CD4-positive, alpha-beta T cell treated with Interleukin-2 at 100 ng/mL for 4 hours (primary cell): ENCODE measurements around the gene HTT.
"Not testable (repeated sequence)": the region's sequence is repeated elsewhere in the genome, so short reads cannot be mapped to it uniquely, and the experiment has no call there.

Experiments
- DNase-seq: peaks from one replicate; pipeline ENCODE4 v3.0.0-alpha.2; 2020; ENCODE audit warnings: low spot score

HTT gene

DNA sequence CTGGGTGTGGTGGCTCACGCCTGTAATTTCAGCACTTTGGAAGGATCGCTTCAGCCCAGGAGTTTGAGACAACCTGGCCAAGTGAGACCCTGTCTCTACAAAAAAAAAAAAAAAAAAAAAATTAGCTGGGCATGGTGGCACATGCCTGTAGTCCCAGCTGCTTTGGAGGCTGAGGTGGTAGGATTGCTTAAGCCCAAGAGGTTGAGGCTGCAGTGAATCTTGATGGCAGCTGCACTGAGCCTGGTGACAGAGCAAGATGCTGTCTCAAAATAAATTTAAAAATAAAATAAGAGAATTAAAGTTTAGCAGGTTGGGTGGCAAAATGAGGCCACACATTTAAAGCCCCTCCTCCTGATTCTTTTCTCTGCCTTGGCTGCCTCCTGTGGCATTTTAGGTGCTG, 47.1 kb downstream of the HTT start:
- no peak for DNase-seq

DNA sequence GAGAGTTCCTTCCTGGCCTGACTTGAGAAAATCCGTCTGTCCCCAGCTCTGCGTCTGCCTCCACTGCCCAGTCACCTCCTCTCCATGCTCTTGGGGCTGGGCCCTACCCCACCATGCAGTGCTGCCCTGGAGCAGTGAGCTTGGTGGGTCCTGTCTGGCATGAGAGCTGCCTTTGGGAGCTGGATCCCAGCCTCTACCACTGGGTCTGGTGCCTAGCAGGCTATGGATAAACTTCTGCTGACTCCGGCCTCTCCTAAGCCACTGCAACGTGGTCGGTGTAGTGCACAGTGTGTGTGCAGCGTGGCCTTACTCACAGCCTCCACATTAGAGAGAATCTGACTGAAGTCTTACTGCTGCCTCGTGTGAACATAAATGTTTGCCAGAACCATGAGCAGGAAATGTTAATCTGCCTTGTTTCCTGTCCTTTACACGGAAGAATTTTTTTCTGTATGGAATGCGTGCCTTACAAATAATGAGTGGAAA, 47.6 kb downstream of the HTT start:
- DNase-seq = no peak

DNA sequence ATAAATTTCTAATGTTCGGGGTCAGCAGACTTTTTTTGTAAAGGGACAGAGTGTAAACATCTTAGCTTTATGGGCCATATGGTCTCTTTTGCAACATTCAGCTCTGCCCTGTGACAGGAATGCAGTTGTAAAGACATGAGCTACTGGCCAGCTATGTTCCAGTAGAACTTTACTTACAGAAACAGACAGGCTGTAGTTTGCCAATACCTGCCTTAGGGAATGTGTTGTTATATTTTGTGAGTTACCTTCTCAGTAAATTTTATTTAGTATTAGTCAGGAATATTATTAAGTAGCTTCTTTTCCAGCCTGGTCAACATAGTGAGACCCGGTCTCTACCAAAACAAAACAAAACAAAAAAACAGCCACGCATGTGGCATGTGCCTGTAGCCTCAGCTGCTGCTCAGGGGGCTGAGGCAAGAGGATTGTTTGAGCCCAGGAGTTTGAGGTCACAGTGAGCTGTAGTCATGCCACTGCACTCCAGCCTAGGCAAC, 48.7 kb downstream of the HTT start:
- DNase-seq = no peak

DNA sequence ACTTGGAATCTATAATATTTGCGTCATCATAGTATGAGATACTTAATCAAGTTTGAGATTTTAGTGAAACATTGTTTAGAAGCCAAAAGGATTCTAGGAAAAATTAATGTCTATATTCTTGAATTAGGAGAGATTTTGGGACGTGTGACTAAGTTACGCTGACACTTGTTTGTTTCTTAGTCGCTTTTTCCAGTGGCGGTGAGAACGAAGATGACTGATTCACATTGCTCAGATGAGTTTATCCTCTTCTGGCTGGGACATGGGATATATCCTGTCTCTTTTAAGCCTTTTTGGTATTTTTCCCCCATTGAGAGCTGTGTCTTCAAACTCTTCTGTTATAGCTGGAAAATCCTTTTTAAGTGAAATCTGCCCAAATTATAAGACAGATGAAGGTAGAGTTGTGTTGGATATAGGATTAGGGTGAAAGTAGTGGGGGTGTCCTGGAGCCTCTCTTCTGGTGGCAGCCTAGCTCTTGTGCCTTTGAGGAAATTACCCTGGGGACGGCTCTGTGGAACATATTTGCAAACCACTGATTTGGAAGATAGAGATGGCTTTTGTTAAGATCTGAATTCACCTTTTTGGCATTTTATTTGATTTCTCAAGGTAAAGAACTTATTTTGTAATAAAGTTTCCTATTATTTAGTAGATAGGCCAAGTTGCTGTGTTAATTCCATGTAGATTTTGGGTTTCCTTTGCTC, 49.7 kb downstream of the HTT start:
- DNase-seq = no peak

DNA sequence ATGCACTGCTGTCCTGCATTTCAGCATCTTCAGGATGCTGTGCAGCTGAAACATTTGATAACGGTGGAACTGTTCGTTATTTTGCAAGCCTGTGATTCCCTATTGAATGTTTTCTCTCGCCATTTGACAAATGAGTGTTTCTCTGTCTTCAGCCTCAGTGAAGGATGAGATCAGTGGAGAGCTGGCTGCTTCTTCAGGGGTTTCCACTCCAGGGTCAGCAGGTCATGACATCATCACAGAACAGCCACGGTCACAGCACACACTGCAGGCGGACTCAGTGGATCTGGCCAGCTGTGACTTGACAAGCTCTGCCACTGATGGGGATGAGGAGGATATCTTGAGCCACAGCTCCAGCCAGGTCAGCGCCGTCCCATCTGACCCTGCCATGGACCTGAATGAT, 52.6 kb downstream of the HTT start:
- no peak for DNase-seq

DNA sequence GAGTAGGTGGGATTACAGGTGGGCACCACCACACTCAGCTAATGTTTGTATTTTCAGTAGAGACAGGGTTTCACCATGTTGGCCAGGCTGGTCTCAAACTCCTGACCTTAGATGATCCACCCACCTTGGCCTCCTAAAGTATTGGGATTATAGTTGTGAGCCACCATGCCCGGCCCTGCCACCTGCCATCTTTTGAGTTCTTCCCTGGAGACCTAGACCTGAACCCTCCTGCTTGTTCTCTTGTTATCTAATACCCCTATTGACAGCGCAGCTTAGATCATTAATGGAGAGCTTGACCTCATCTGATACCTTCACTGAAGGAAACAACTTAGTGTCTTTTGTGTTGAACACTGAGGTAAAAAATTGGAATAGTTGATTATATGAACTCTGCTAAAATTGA, 53.6 kb downstream of the HTT start:
- no peak for DNase-seq

DNA sequence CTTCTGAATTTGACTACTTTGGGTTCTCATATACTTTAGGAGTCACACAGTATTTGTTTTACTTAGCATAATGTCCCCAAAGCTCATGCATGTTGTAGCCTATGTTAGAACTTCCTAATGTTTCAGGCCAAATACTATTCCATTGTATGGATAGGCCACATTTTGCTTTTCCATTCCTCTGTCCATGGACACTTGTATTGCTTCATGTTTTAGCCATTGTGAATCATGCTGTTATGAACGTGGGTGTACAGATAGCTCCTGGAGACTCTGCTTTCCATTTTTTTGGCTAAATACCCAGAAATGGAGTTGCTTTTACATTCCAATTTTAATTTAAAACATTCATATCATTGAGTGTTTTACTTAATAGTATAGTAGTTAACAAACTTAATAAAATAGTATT, 54.5 kb downstream of the HTT start:
- no peak for DNase-seq

DNA sequence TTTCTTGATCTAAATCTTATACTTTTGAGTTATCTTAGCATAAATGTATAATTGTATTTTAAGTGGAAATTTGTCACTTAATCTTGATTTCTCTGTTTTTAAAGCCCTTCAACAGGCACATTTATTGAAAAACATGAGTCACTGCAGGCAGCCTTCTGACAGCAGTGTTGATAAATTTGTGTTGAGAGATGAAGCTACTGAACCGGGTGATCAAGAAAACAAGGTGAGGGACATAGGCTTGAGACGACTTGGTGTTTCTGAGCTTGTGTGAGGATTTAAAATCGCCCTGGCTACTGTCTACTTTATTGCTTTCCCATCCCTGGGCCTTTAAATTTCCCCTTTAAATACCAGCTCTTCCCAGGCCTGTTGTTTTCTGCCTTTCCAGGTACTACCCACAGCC, 55.7 kb downstream of the HTT start:
- DNase-seq = no peak

DNA sequence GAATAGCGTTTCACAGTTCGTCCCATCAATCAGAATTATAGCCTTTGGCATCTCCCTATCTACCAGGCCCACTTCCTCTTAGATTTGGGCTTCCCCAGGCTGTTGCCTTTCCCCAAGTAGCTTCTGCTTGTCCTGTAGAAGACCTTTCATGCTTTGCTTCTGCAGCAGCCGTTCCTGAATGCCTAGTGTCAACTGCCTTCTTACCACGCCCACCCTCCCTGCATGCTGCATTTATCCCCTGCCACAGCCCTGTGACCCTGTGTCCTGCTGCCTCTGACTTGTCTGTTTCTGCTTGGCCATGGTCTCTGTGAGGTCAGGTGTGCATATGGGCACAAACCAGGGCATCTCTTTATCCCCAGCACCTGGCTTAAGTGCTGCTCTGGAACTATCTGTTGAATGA, 56.3 kb downstream of the HTT start:
- no peak for DNase-seq

DNA sequence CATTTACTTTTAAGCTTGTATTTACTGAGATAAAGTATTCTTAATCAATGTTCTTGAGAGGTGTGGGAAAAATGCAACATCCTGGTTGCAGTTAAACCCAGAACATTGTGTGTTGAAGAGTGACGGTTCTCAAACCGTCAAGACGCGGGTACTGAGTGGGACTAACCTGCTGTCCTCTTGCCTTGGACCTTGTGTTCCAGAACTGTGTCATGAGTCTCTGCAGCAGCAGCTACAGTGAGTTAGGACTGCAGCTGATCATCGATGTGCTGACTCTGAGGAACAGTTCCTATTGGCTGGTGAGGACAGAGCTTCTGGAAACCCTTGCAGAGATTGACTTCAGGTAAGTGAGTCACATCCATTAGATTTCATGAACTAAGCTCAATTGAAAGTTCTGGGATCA, 59.7 kb downstream of the HTT start:
- DNase-seq = no peak

DNA sequence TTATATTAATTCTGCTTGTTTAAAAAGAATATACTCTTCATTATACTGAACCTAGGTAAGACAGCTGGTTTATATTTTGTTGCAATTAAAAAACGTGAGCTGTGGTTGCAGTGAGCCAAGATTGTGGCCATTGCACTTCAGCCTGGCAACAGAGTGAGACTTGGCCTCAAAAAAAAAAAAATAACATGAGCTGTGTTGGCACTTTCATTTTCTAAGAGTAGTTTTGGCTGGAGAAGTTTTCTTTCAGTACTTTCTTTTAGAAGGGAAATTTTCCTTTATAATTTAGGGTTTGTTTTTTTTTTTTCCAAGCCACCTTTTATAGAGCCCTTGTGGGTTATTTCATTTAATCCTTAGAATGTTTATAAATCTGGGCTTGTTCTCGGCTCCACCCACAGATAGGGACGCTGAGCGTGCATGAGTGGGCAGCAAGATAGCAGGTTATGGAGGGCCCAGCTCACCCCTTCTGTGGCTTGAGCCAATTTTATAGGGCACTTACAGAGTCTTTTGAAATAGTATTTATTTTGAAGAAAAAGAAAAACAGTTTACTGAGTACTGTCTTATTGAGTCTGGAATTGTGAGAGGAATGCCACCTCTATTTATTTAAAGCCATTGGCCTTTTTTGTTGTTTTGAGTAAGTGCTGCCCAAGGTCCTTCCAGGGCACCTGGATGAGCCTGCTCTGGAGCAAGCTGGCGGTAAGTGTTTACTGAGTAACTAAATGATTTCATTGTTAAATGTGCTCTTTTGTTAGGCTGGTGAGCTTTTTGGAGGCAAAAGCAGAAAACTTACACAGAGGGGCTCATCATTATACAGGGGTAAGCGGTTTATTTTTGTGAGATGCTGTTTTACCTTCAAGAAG, 60.9 kb downstream of the HTT start:
- no peak for DNase-seq

DNA sequence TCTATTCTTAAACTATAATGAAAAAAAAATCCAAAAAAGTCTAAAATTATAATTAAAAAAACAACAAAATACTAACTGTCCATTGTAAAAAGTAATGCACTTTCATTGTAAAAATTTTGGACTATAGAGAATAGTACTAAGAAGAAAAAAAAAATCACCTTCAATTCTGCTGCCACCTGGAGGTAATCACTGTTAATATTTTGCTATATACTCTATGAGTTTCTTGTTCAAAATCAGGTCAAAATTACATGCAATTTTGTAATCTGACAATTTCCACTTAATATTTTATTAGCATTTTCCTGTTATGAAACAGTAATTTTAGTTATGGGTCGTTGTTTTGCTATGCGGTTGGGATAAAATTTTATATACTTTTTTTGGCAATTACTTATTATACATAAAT, 62.0 kb downstream of the HTT start:
- no peak for DNase-seq

DNA sequence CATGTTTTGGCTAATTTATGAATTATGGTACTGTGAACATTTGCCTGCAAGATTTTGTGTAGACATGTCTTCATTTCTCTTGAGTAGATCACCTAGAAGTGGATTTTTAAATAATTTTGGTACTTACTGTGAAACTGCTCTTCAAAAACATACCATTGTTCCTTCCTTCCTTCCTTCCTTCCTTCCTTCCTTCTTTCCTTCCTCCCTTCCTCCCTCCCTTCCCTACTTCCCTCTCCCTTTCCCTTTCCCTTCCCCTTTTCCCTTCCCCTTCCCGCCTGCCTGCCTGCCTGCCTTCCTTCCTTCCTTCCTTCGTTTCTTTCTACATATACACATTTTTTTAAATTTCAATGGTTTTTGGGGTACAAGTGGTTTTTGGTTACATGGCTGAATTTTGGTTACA, 63.4 kb downstream of the HTT start:
- no peak for DNase-seq

DNA sequence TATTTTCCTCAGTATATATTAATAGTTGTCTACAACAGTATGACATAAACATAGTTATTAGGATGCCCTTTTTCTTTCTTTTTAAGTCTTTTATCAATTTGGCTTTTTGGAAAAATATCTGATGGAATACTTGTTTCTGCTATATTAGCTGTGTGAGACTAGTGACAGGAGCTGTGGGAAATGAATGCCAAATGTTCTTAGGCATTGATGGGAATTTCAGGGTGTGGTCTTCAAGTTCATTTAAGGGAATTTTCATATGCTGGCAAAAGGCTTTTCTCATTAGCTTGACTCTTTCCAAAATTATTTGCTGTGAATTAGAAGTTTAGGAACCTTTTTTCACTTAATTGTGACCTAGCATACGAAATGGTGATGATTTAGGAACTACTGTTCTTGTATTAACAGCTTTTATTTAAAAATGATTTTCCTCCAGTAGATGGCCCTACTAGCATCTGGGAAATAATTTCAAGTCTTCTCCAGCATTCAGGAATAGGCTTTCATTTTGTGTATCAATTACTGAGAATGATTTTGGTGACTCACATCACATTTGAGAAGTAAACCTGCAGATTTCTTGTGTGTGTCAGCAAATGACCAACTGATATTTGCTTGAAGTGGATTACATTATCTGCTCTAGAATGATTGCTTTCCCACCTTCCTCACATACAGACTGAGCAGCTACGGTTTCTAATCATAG, 70.9 kb downstream of the HTT start:
- no peak for DNase-seq

DNA sequence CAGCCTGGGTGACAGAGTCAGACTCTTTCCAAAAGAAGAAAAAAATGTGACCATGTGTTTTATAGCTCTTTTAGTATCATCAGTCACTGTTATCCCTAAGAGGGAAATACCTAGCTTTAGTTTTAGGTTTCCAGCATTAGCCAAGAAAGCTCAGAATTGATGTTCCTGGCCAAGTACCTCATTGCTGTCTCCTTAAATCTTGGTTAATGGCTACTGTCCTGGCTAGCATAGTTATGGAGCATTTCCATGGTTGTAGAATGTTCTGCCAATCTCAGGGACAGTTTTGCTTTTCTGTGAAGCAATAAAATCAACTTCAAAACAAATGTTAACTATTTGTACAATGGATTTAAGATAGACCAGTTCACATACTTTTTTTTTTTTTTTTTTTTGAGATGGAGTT, 74.4 kb downstream of the HTT start:
- no peak for DNase-seq

DNA sequence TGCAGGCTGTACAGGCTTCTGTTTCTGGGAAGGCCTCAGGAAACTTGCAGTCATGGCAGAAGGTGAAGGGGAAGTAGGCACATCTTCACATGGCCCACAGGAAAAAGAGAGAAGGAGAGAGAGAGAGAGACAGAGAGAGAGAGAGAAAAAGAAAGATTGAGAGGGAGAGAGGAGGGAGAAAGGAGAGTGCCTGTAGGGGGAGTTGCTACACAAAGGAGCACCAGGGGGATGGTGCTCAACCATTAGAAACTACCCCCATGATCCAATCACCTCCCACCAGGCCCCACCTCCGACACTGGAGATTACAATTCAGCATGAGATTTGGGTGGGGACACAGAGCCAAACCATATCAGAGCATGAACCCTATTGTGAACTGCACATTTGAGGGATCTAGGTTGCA, 76.8 kb downstream of the HTT start:
- DNase-seq = not testable (repeated sequence)

DNA sequence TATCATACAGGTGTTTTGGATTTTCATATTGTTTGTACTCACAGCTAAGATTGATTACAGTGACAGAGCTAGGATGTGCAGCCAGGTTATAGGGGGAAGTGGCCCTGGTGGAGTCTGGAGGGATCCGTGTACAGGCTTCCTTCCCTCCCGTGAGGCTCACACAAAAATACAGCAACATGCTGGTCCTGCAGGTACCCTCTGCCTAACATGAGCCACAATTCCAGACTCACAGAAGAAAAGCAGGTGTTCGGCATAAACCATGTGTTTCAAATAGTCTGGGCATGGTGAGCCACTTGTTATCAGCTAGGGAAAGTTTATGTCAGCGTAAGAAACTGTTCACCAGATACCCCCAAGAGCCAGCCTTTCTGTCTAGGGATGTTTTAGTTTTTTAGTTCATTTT, 82.9 kb downstream of the HTT start:
- DNase-seq = no peak

DNA sequence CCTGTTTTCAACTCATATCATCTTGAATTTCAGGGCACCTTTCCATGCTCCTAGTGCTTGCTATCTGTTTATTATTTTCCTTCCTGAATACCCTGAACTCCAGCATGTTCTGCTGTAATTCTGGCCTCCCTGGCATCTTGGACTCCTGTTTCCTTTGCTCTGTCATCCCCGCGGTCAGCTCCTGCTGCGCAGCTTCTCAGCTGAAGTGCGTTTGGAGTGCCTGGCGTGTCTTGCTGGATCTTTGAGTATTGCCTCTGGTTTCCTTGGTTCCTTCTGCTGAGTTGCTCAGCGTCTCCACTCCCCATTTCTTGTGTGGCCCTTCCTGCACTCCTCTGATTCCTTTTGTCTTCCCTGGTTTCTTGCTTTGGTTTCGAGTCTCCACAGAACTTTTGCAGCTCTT, 84.4 kb downstream of the HTT start:
- no peak for DNase-seq

DNA sequence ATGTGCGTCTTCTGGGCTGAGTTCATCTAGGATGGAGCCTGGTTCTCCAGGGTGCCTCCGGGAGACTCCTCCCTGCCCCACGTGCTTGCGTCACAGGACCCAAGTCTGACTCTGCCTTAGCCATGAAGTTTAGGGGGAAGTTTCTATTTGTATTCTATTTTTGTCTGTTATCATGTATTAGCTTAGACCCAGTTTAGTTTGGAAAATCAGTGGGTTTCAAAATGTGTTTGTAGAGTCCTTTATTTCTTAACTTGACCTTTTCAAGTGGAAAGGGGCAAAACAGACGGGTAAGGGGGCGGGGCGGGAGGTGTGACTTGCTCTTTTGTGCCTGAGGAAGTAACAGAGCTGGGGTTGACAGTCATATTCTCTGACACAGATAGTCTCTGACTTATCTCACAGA, 86.0 kb downstream of the HTT start:
- DNase-seq = no peak

DNA sequence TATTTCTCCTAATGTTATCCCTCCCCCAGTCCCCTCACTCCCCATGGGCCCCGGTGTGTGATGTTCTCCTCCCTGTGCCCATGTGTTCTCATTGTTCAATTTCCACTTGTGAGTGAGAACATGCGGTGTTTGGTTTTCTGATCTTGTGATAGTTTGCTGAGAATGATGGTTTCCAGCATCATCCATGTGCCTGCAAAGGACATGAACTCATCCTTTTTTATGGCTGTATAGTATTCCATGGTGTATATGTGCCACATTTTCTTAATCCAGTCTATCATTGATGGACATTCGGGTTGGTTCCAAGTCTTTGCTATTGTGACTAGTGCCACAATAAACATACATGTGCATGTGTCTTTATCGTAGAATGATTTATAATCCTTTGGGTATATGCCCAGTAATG, 86.6 kb downstream of the HTT start:
- DNase-seq = not testable (repeated sequence)

DNA sequence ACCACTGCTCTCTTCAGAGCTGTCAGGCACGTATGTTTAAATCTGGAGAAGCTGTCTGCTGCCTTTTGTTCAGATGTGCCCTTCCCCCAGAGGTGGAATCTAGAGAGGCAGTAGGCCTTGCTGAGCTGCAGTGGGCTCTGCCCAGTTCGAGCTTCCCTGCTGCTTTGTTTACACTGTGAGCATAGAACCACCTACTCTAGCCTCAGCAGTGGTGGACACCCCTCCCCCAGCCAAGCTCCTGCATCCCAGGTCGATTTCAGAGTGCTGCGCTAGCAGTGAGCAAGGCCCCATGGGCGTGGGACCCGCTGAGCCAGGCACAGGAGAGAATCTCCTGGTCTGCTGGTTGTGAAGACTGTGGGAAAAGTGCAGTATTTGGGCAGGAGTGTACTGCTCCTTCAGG, 92.0 kb downstream of the HTT start:
- DNase-seq = not testable (repeated sequence)

DNA sequence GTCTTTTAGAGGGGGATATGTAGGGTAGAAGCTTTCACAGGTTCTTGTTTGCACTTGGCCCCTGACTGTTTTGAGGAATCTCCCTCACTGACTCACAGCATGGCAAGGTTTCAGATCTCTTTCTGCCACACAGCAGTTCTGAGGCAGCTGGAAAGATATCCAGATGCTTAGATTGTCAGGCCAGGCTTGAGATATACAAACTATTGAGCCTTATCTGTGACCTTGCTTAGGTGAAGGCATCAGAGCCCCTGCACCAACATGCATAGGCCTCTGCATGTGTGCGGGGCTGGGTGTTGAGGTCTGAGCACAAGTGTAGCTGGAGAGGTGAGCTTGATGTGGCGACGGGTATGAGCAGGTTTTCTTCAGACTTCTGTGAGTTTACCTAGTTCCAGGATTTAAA, 93.5 kb downstream of the HTT start:
- DNase-seq = no peak
